ENCODE measurements around the gene SLC27A1. TPM values are rescaled to one million over a fixed set of nuclear protein-coding genes. Genes with fewer than 3 reads are reported as not detected.

Gene SLC27A1
- total and polyA plus RNA-seq, 2 donors (not counting 3 experiments of a cell fraction or from before 2014, with no cell fraction given): 10.4 to 13.5 TPM

DNA sequence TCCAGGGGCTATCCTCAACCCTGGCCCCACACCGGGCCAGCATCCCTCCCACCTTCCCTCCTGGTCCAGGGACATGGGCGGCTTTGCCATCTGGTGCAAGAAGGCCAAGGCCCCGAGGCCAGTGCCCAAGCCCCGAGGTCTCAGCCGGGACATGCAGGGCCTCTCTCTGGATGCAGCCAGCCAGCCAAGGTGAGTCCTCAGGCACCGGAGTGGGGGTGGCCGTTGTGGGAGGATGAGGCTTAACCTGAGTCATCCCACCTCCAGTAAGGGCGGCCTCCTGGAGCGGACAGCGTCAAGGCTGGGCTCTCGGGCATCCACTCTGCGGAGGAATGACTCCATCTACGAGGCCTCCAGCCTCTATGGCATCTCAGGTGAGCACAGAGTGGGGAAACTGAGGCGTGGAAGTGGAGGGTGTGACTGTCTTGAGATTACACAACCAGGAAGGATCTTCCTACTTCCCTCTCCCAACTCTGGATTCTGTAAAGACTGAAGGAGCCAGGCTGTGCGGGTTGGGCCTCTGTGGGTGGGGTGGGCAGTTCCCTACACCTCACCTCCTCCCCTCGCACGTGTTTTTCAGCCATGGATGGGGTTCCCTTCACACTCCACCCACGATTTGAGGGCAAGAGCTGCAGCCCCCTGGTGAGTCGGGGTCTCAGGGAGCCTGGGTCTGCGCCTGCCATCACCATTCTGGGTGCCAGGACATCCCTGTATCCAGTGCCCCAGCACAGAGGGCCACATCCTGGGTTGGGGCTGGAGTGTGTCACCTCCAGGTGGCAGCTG lies 46.7 kb upstream of the SLC27A1 start:
- Histone ChIP-seq H3K9me3 (replicated peaks; ENCODE audit: control insufficient read depth, insufficient read depth, low read length) (no peaks in the 10 kb centered on the region), H3K36me3 (ENCODE audit: control insufficient read depth in 2 of 2, extremely low read depth in 1 of 2, insufficient read depth in 2 of 2, low read length in 2 of 2) (no peaks in the 10 kb centered on the region), H3K79me2 (ENCODE audit: control insufficient read depth, insufficient read depth, low read length) (no peaks in the 10 kb centered on the region), H2AFZ (ENCODE audit: low read depth, low read length) (no peak overlapping the region), H3K4me3 (replicated peaks in 1 of 3; ENCODE audit: insufficient read depth in 1 of 3, low read depth in 1 of 3, low read length in 3 of 3) (no peak overlapping the region), H3K9me1 (replicated peaks; ENCODE audit: control insufficient read depth, extremely low read depth, insufficient read depth, low read length) (no peaks in the 10 kb centered on the region), H3K27me3 (ENCODE audit: control insufficient read depth in 2 of 2, insufficient read depth in 2 of 2, low read length in 2 of 2) (no peaks in the 10 kb centered on the region), H3K27ac (ENCODE audit: insufficient read depth, low read depth, low read length) (no peak overlapping the region), H3K4me2 (ENCODE audit: insufficient read depth, low read length) (no peak overlapping the region), H3K9ac (replicated peaks; ENCODE audit: extremely low read depth, insufficient read depth, low read length) (no peak overlapping the region), H3K4me1 (ENCODE audit: control insufficient read depth, extremely low read depth, insufficient read depth, low read length) (peaks cover 14% of the 10 kb centered on the region), H4K20me1 (replicated peaks; ENCODE audit: control insufficient read depth, extremely low read depth, insufficient read depth, low read length) (no peaks in the 10 kb centered on the region)
- DNase-seq (ENCODE audit: low read depth, low spot score): no peak
- FAIRE-seq: no peak
- ChIA-PET CTCF (interaction anchor here (0.6 to 1.6 kb wide), 3 partner anchors 18 to 60 kb away, joined by 3 read pairs; no protein-coding TSS in a partner anchor), POLR2A (interaction anchor here (0.6 kb wide), 1 partner anchor 99 kb away, joined by 3 read pairs; no protein-coding TSS in a partner anchor)
- intact Hi-C loops (cut with micrococcal nuclease) (no loop called here), dilution Hi-C loops (cut with MboI; ENCODE audit: extremely low pct_ligation_motif_present, low sequenced_read_pairs) (no loop called here)
- TF ChIP-seq MYC (IDR thresholded peaks at IDR 0.05; ENCODE audit: low read depth, low read length): no peak
- TF ChIP-seq POLR2AphosphoS5 (IDR thresholded peaks at IDR 0.05; ENCODE audit: insufficient read depth, low read depth, low read length): no peak
- TF ChIP-seq GATA2 (IDR thresholded peaks at IDR 0.05; ENCODE audit: insufficient read depth, insufficient read length, low read depth, low read length): no peak
- TF ChIP-seq, protein P1, sequence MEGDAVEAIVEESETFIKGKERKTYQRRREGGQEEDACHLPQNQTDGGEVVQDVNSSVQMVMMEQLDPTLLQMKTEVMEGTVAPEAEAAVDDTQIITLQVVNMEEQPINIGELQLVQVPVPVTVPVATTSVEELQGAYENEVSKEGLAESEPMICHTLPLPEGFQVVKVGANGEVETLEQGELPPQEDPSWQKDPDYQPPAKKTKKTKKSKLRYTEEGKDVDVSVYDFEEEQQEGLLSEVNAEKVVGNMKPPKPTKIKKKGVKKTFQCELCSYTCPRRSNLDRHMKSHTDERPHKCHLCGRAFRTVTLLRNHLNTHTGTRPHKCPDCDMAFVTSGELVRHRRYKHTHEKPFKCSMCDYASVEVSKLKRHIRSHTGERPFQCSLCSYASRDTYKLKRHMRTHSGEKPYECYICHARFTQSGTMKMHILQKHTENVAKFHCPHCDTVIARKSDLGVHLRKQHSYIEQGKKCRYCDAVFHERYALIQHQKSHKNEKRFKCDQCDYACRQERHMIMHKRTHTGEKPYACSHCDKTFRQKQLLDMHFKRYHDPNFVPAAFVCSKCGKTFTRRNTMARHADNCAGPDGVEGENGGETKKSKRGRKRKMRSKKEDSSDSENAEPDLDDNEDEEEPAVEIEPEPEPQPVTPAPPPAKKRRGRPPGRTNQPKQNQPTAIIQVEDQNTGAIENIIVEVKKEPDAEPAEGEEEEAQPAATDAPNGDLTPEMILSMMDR (IDR thresholded peaks at IDR 0.05; ENCODE audit: extremely low read depth in 1 of 2, insufficient read depth in 1 of 2, low read depth in 1 of 2, low read length in 2 of 2): no peak
- no peak for TF ChIP-seq JUN (IDR thresholded peaks at IDR 0.05; ENCODE audit: borderline replicate concordance, insufficient read depth, insufficient read length, low read depth)
- no peak for TF ChIP-seq EZH2 (IDR thresholded peaks at IDR 0.05; ENCODE audit: borderline replicate concordance, low read depth, low read length, severe bottlenecking)
- TF ChIP-seq FOS (IDR thresholded peaks at IDR 0.05; ENCODE audit: borderline replicate concordance, insufficient read depth, low read length): no peak
- TF ChIP-seq, protein P2, sequence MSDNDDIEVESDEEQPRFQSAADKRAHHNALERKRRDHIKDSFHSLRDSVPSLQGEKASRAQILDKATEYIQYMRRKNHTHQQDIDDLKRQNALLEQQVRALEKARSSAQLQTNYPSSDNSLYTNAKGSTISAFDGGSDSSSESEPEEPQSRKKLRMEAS (IDR thresholded peaks at IDR 0.05; ENCODE audit: insufficient read depth, insufficient read length): no peak
- no peak for TF ChIP-seq POLR2A (IDR thresholded peaks at IDR 0.05; ENCODE audit: low read depth, low read length)
- no TSS peak for BruUV-seq (replicated peaks)

Measured in endothelial cell of umbilical vein (primary cell).